A549 (cell line): ENCODE data around the gene EEF2. TPM values are rescaled to one million over a fixed set of nuclear protein-coding genes. Genes with fewer than 3 reads are reported as not detected.
"Not testable (repeated sequence)": the region's sequence is repeated elsewhere in the genome, so short reads cannot be mapped to it uniquely, and the experiment has no call there.

Source experiments
- ATAC-seq, 2 experiments: fragments of 200-7000 bp in 1 of 2; fragments of >200 bp in 1 of 2; cut with Nextera tagmentation in 1 of 2; cut with Tn5 transposase in 1 of 2; 3 replicates each; pipeline versions ENCODE4 v1.8.0 to v1.9.1; 2018 to 2020; ENCODE audit warnings: mild to moderate bottlenecking in 1 of 2, moderate library complexity in 1 of 2
- CTCF ChIA-PET: fragments of 300-600 bp; sonication (Branson Sonifier 250); formaldehyde crosslinking; extraction: SDS; loops from one replicate; lab custom pipeline; 2021; ENCODE audit warnings: antibody characterized with exemption, inconsistent platforms; lab: Yijun Ruan, JAX
- POLR2A ChIA-PET: fragments of 350-600 bp; formaldehyde crosslinking; extraction: SDS; loops from one replicate; lab custom pipeline; 2021; ENCODE audit warnings: antibody characterized with exemption, inconsistent platforms; lab: Yijun Ruan, JAX
- DNase-seq, 2 experiments: peaks; one replicate each; pipeline versions ENCODE4 v3.0.0 to v3.0.0-alpha.2; 2011 to 2016; ENCODE audit warnings: low read depth in 1 of 2, low spot score in 1 of 2
- FAIRE-seq: peaks from 2 replicates; lab custom pipeline; 2011; peaks lifted over from hg19 to GRCh38; lab: Jason Lieb, UNC
- H3K27ac ChIP-seq, 2 experiments: fragments of >200 bp; sonication (Bioruptor Twin); formaldehyde crosslinking; 3 replicates each; pipeline ENCODE4 v1.5.1; 2016 to 2017
- H3K4me1 ChIP-seq: fragments of >200 bp; sonication (Bioruptor Twin); formaldehyde crosslinking; 3 replicates; pipeline ENCODE4 v1.6.1; 2016
- H3K4me2 ChIP-seq: fragments of >200 bp; sonication (Bioruptor Twin); formaldehyde crosslinking; 3 replicates; pipeline ENCODE4 v1.6.1; 2016
- H3K4me3 ChIP-seq: fragments of >200 bp; sonication (Bioruptor Twin); formaldehyde crosslinking; 3 replicates; pipeline ENCODE4 v1.5.1; 2016
- H3K9me3 ChIP-seq: fragments of >200 bp; sonication (Bioruptor Twin); formaldehyde crosslinking; 3 replicates; pipeline ENCODE4 v1.6.1; 2016
- CHD4 ChIP-seq: fragments of 200-600 bp; sonication (generic); IDR thresholded peaks from 2 replicates; pipeline ENCODE4 v1.6.1; 2016; ENCODE audit warnings: antibody characterized with exemption, mild to moderate bottlenecking, borderline replicate concordance
- EHF ChIP-seq: fragments of 250-450 bp; sonication (Bioruptor Pico); IDR thresholded peaks from 2 replicates; pipeline ENCODE4 v1.5.0; 2020; ENCODE audit warnings: mild to moderate bottlenecking
- FOSL2 ChIP-seq, 2 experiments: fragments of 450-650 bp in 1 of 2; fragments of >200 bp in 1 of 2; sonication (Bioruptor Twin) in 1 of 2; formaldehyde crosslinking; IDR thresholded peaks; 2 replicates each; pipeline versions ENCODE4 v1.5.0 to v1.6.1; 2016 to 2020; ENCODE audit warnings: mild to moderate bottlenecking in 1 of 2, moderate library complexity in 1 of 2
- HOXB13 ChIP-seq: fragments of 250-450 bp; sonication (Bioruptor Pico); IDR thresholded peaks from 2 replicates; pipeline ENCODE4 v1.5.0; 2020; ENCODE audit warnings: low read depth, mild to moderate bottlenecking, moderate library complexity
- JUNB ChIP-seq: fragments of >200 bp; sonication (Bioruptor Twin); formaldehyde crosslinking; IDR thresholded peaks from 2 replicates; pipeline ENCODE4 v1.6.1; 2016
- POLR2AphosphoS2 ChIP-seq: conservative IDR thresholded peaks from 2 replicates; pipeline ENCODE4 v1.6.1; 2012; ENCODE audit warnings: low read length, improper control_type of control experiment, inconsistent platforms
- RAD21 ChIP-seq, 2 experiments: fragments of >200 bp in 1 of 2; sonication (Bioruptor Twin) in 1 of 2; formaldehyde crosslinking in 1 of 2; IDR thresholded peaks in 1 of 2; conservative IDR thresholded peaks in 1 of 2; 2 replicates in 1 of 2; 3 replicates in 1 of 2; pipeline ENCODE4 v1.6.1; 2012 to 2018; ENCODE audit warnings: inconsistent platforms in 1 of 2
- USF2 ChIP-seq: fragments of 450-650 bp; IDR thresholded peaks from 2 replicates; pipeline ENCODE4 v1.6.1; 2014; ENCODE audit warnings: antibody characterized with exemption
- WGBS: methylation state at CpG from one replicate; pipeline ENCODE4 v1.1.6; 2017; ENCODE audit errors: missing lambda C conversion rate; 5-methylcytosine and 5-hydroxymethylcytosine counted together
- polyA plus RNA-seq, 4 experiments: library from polyadenylated mRNA; depleted of rRNA in 3 of 4; stranded (reverse); fragments of >200 nt; fragmentation: RNase III in 1 of 4; extraction: RNeasy Plus Mini Kit Qiagen cat#74134 plus additional on column Dnase treatment in 1 of 4; gene quantifications; 2 replicates in 3 of 4; 3 replicates in 1 of 4; pipeline ENCODE4 v1.2.3, GENCODE V29; 2011 to 2017

The EEF2 gene
- polyA plus RNA-seq, 2 of the 4 experiments (the other 2 are of a cell fraction), result 680 to 971 TPM

- WGBS, result 91% methylated on average over 12 of the region's 13 CpGs
- CTCF ChIA-PET, result interaction anchor here (1.0 kb wide), 1 partner anchor 134 kb away, joined by 4 read pairs; no protein-coding TSS in a partner anchor
Observed at GRCh38 chr19:3955276-3955675, 30.0 kb downstream of the EEF2 start.

GRCh38 chr19:3954107-3954506, 31.2 kb downstream of the EEF2 start:
- peaks cover 5% of the 10 kb centered on the region; the same call in 1 of the 3 replicates for H3K4me1 ChIP-seq
- H3K4me2 ChIP-seq, result no peak overlapping the region
- ChIA-PET CTCF (interaction anchor here (0.6 to 1.0 kb wide), 3 partner anchors 15 to 250 kb away, joined by 3 to 4 read pairs (median 3); no protein-coding TSS in a partner anchor), POLR2A (no interaction called here)
- no peaks in the 10 kb centered on the region for H3K9me3 ChIP-seq
- ATAC-seq (peak; percentile 25 to 40; a peak in 3 of 6 replicates), FAIRE-seq (no peak), DNase-seq (no peak)
- TF ChIP-seq HOXB13 (CRISPR knock-in tag) (no peak), RAD21 (conservative IDR thresholded peaks at IDR 0.05 in 1 of 2, IDR thresholded peaks at IDR 0.05 in 1 of 2) (no peak), FOSL2 (IDR thresholded peaks at IDR 0.05) (no peak), FOSL2 (CRISPR knock-in tag; IDR thresholded peaks at IDR 0.05) (no peak), CHD4 (no peak), EHF (no peak)
- no peak overlapping the region for H3K27ac ChIP-seq
- WGBS, result 91% methylated on average over 11 of the region's 12 CpGs
- no peak overlapping the region for H3K4me3 ChIP-seq

More at GRCh38 chr19:3955276-3955675, 30.0 kb downstream of the EEF2 start:
- DNase-seq, H3K27ac ChIP-seq, POLR2A ChIA-PET, ATAC-seq, H3K9me3 ChIP-seq, FAIRE-seq, H3K4me2 ChIP-seq, H3K4me1 ChIP-seq, H3K4me3 ChIP-seq: not testable (repeated sequence)
- TF ChIP-seq POLR2AphosphoS2, result 0 out of 2 replicates have a peak, but pooled peaks have one; percentile 26

GRCh38 chr19:3952755-3953276, 32.4 kb downstream of the EEF2 start:
- FAIRE-seq, H3K4me2 ChIP-seq, ATAC-seq, H3K9me3 ChIP-seq, H3K27ac ChIP-seq, POLR2A ChIA-PET, H3K4me3 ChIP-seq, H3K4me1 ChIP-seq, DNase-seq: not testable (repeated sequence)
- WGBS, result 92% methylated on average over 9 of the region's 9 CpGs
- CTCF ChIA-PET, result interaction anchor here (0.8 to 1.0 kb wide), 2 partner anchors 16 to 291 kb away, joined by 3 read pairs; no protein-coding TSS in a partner anchor

GRCh38 chr19:3950871-3951861, 34.1 kb downstream of the EEF2 start:
- 83% methylated on average over 28 of the region's 41 CpGs for WGBS
- Histone ChIP-seq H3K27ac (no peak overlapping the region), H3K9me3 (no peaks in the 10 kb centered on the region), H3K4me3 (no peak overlapping the region), H3K4me2 (no peak overlapping the region), H3K4me1 (peaks cover 5% of the 10 kb centered on the region; the same call in 1 of the 3 replicates)
- TF ChIP-seq USF2, result no peak
- no peak for TF ChIP-seq JUNB
- ATAC-seq (peak in 1 of 2 experiments; percentile 22; a peak in 5 of 6 replicates), DNase-seq (no peak), FAIRE-seq (no peak)
- ChIA-PET CTCF (interaction anchor here (0.6 to 1.6 kb wide), 2 partner anchors 130 to 135 kb away, joined by 3 to 4 read pairs; no protein-coding TSS in a partner anchor), POLR2A (interaction anchor here (0.6 kb wide), 1 partner anchor 258 kb away, joined by 4 read pairs; no protein-coding TSS in a partner anchor)
